SK-N-MC (cell line): ENCODE results near the gene FAM98C.

ENCODE experiments used
- EZH2 ChIP-seq: fragments of 200-600 bp; sonication (generic); IDR thresholded peaks from one replicate; pipeline ENCODE4 v1.6.1; 2017; ENCODE audit warnings: antibody characterized with exemption
- POLR2AphosphoS5 ChIP-seq: IDR thresholded peaks from 2 replicates; pipeline ENCODE4 v1.6.1; 2012; ENCODE audit warnings: mild to moderate bottlenecking, low read depth, low read length, borderline replicate concordance

DNA sequence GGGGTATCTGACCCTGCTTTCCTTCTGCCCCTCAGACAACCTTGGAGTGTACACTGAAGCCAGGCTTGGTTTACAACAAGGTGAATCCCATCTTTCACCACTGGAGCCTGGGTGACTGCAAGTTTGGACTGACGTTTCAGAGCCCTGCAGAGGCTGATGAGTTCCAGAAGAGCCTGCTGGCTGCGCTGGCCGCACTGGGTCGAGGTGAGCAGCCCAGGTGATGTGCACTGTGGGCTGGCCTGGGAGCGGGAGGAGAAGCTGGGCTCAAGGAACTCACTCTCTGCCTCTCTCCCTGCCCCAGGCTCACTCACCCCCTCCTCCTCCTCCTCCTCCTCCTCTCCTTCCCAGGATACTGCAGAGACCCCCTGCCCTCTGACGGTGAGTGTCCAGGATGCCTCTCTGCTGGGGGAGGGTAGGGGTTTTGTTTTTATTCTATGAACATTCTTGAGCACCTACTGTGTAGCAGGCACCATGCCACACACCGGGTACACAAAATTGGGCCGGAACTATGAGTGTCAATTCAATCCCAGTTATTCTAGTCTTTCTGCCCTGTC is 10.9 kb upstream of the FAM98C start:
- no peak for TF ChIP-seq EZH2
- TF ChIP-seq POLR2AphosphoS5: no peak
